Smooth muscle cell (in vitro differentiated cells): Measurements from ENCODE around the gene CACNA1D. TPM values are rescaled to one million over a fixed set of nuclear protein-coding genes. Genes with fewer than 3 reads are reported as not detected.
"Not testable (repeated sequence)": the region's sequence is repeated elsewhere in the genome, so short reads cannot be mapped to it uniquely, and the experiment has no call there.

Source experiments
- DNase-seq: peaks from one replicate; lab custom pipeline; 2025; ENCODE audit not compliant: unreplicated experiment; lab: John Stamatoyannopoulos, UW
- H2AFZ ChIP-seq: fragments of 200-600 bp; sonication (generic); 2 replicates; pipeline ENCODE4 v1.6.0; 2016; ENCODE audit warnings: antibody characterized with exemption, low read depth, mild to moderate bottlenecking
- H3F3A ChIP-seq: fragments of 200-600 bp; sonication (generic); 2 replicates; pipeline ENCODE4 v1.6.0; 2017; ENCODE audit warnings: antibody characterized with exemption, low read depth
- H3K27ac ChIP-seq: fragments of 200-600 bp; sonication (generic); 2 replicates; pipeline ENCODE4 v1.5.1; 2016; ENCODE audit warnings: low read depth, mild to moderate bottlenecking
- H3K27me3 ChIP-seq: fragments of 200-600 bp; sonication (generic); 2 replicates; pipeline ENCODE4 v1.6.1; 2016; ENCODE audit warnings: low read depth, mild to moderate bottlenecking
- H3K36me3 ChIP-seq: fragments of 200-600 bp; sonication (generic); 2 replicates; pipeline ENCODE4 v1.5.1; 2016; ENCODE audit warnings: low read depth
- H3K4me1 ChIP-seq: fragments of 200-600 bp; sonication (generic); 2 replicates; pipeline ENCODE4 v1.5.1; 2016; ENCODE audit warnings: low read depth
- H3K4me2 ChIP-seq: fragments of 200-600 bp; sonication (generic); 2 replicates; pipeline ENCODE4 v1.6.0; 2016; ENCODE audit warnings: mild to moderate bottlenecking
- H3K4me3 ChIP-seq: fragments of 200-600 bp; sonication (generic); 2 replicates; pipeline ENCODE4 v1.5.1; 2016; ENCODE audit warnings: mild to moderate bottlenecking
- H3K79me2 ChIP-seq: fragments of 200-600 bp; sonication (generic); 2 replicates; pipeline ENCODE4 v1.6.0; 2016; ENCODE audit warnings: low read depth, mild to moderate bottlenecking
- H3K9ac ChIP-seq: fragments of 200-600 bp; sonication (generic); 2 replicates; pipeline ENCODE4 v1.6.0; 2016; ENCODE audit warnings: low read depth
- H3K9me3 ChIP-seq: fragments of 200-600 bp; sonication (generic); replicated peaks from 2 replicates; pipeline ENCODE4 v1.5.1; 2016; ENCODE audit warnings: low read depth
- H4K20me1 ChIP-seq: fragments of 200-600 bp; sonication (generic); 2 replicates; pipeline ENCODE4 v1.6.0; 2016; ENCODE audit warnings: low read depth
- CTCF ChIP-seq: fragments of 200-600 bp; sonication (generic); IDR thresholded peaks from 2 replicates; pipeline ENCODE4 v1.5.1; 2017; ENCODE audit warnings: borderline replicate concordance, mild to moderate bottlenecking, antibody characterized with exemption; ENCODE audit not compliant: insufficient read depth, poor library complexity, severe bottlenecking
- WGBS: methylation state at CpG from one replicate; pipeline ENCODE4 v1.1.7; 2016; ENCODE audit warnings: low lambda C conversion rate; 5-methylcytosine and 5-hydroxymethylcytosine counted together
- polyA plus RNA-seq: library from polyadenylated mRNA; unstranded; fragments of >200 nt; fragmentation: Nextera tagmentation; extraction: Ambion mirVana; gene quantifications from 2 replicates; pipeline ENCODE4 v1.2.1, GENCODE V29; 2016
- total RNA-seq: library from RNA; depleted of rRNA; stranded (reverse); fragments of >200 nt; gene quantifications from 2 replicates; pipeline ENCODE4 v1.2.3, GENCODE V29; 2014

The CACNA1D gene
- total and polyA plus RNA-seq, 2 experiments from 2014 or later, result 0.63 to 1.4 TPM

DNA sequence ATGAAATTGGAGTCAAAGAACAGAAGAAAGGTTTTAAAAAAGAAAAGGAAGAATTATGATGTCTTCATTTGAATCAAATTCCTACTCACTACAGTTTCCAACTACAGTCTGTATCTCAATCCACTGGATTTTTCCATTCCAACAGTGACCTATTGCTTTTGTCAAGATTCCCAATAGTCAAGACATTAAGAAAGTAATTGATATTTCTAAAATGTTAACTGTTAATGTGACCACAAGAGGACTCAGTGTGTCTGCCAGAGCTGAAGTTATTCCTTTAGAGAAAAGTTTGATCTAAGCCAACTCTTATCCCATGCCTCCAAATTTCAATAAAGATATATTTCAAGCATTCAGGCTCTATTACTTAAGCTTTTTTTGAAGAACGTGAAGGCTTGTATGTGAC is 163.2 kb downstream of the CACNA1D start:
- Histone ChIP-seq H3K36me3 (no peaks in the 10 kb centered on the region), H3K4me1 (no peaks in the 10 kb centered on the region), H3K27ac (no peak overlapping the region), H3F3A (no peaks in the 10 kb centered on the region), H2AFZ (no peak overlapping the region), H3K27me3 (no peaks in the 10 kb centered on the region), H3K4me2 (no peak overlapping the region), H3K9me3 (no peaks in the 10 kb centered on the region), H3K9ac (no peak overlapping the region), H3K4me3 (no peak overlapping the region), H4K20me1 (no peaks in the 10 kb centered on the region), H3K79me2 (no peaks in the 10 kb centered on the region)
- 77% methylated on average over 1 of the region's 1 CpG for WGBS
- no peak for TF ChIP-seq CTCF
- DNase-seq, result no peak

- Histone ChIP-seq H3K79me2 (no peaks in the 10 kb centered on the region), H3K9ac (no peak overlapping the region), H3K27me3 (no peaks in the 10 kb centered on the region), H3F3A (no peaks in the 10 kb centered on the region), H4K20me1 (no peaks in the 10 kb centered on the region), H3K9me3 (no peaks in the 10 kb centered on the region), H3K36me3 (no peaks in the 10 kb centered on the region), H3K4me2 (no peak overlapping the region), H3K27ac (no peak overlapping the region), H2AFZ (no peak overlapping the region), H3K4me3 (no peak overlapping the region), H3K4me1 (no peaks in the 10 kb centered on the region)
- TF ChIP-seq CTCF, result no peak
- DNase-seq, result no peak
- WGBS, result 79% methylated on average over 6 of the region's 6 CpGs
Measured at GRCh38 chr3:53658613-53659193, 164.3 kb downstream of the CACNA1D start.

GRCh38 chr3:53659996-53660395 is 165.6 kb downstream of the CACNA1D start:
- Histone ChIP-seq H3F3A (no peaks in the 10 kb centered on the region), H3K4me2 (no peak overlapping the region), H3K9me3 (no peaks in the 10 kb centered on the region), H4K20me1 (no peaks in the 10 kb centered on the region), H3K4me1 (no peaks in the 10 kb centered on the region), H3K27me3 (no peaks in the 10 kb centered on the region), H2AFZ (no peak overlapping the region), H3K79me2 (no peaks in the 10 kb centered on the region), H3K4me3 (no peak overlapping the region), H3K36me3 (no peaks in the 10 kb centered on the region), H3K9ac (no peak overlapping the region), H3K27ac (no peak overlapping the region)
- no peak for DNase-seq
- TF ChIP-seq CTCF, result no peak
- 95% methylated on average over 7 of the region's 7 CpGs for WGBS

DNA sequence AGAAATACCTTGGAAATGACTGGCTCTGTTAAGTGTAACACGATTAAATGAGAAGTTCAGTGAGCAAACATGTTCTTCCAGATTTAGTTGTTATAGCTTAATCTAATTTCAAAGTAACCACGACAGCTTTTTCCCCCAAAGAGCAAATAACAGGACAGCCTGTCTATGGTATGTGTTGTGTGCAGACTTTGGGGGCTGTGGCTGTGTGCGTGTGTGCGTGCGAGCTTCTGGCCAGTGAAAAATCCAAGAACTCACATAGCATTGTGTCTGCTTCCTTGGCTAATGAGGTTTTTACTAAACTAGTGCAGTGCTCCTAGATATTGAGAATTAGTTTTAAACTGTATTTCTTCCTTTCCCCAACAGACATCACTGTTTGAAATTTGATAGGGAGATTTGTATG is 167.1 kb downstream of the CACNA1D start:
- no peak overlapping the region for H3K4me3 ChIP-seq
- DNase-seq, result no peak
- 74% methylated on average over 5 of the region's 5 CpGs for WGBS
- H3F3A ChIP-seq, result no peaks in the 10 kb centered on the region
- H3K9ac ChIP-seq, result no peak overlapping the region
- H3K4me1 ChIP-seq, result no peaks in the 10 kb centered on the region
- no peak overlapping the region for H2AFZ ChIP-seq
- no peak for TF ChIP-seq CTCF
- no peaks in the 10 kb centered on the region for H4K20me1 ChIP-seq
- peaks cover 7% of the 10 kb centered on the region for H3K27me3 ChIP-seq
- H3K27ac ChIP-seq, result no peak overlapping the region
- no peaks in the 10 kb centered on the region for H3K36me3 ChIP-seq
- H3K9me3 ChIP-seq, result no peaks in the 10 kb centered on the region
- no peak overlapping the region for H3K4me2 ChIP-seq
- no peaks in the 10 kb centered on the region for H3K79me2 ChIP-seq

DNA sequence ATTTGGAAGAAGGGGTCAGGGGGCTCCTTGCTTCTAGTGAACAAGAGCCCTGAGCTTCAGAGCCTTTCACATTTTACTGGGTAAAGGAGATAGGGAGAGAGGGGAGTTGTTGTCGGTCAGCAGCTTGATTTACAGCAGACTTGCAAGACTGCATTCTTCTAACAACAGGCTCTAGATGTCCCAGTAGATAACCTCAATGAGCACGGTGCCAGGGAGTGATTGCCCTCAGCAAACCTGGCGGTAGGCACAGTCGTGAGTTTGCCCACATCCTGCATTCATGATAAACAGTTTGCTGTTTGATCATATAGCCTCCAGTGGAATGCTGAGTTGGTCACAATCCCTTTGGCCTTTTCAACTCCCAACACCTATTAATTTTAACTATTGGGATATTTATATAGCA is 170.4 kb downstream of the CACNA1D start:
- not testable (repeated sequence) for H3K27ac ChIP-seq, H3K4me1 ChIP-seq, H3K79me2 ChIP-seq, H3K4me2 ChIP-seq, DNase-seq, H3K4me3 ChIP-seq, H4K20me1 ChIP-seq, H3K36me3 ChIP-seq, H3F3A ChIP-seq, H2AFZ ChIP-seq, H3K9me3 ChIP-seq, H3K9ac ChIP-seq
- peaks cover 27% of the 10 kb centered on the region for H3K27me3 ChIP-seq
- 83% methylated on average over 4 of the region's 4 CpGs for WGBS
